HPDE6-E6E7 (cell line): Measurements from ENCODE around the gene SLC4A1.
A peak's percentile ranks its signal among the peaks of the same experiment; 100 is the strongest.

Source experiments
- DNase-seq: peaks from one replicate; pipeline ENCODE4 v3.0.0; 2011; ENCODE audit warnings: missing footprints; ENCODE audit errors: extremely low spot score

Gene SLC4A1

GRCh38 chr17:44206825-44207155 lies 61.1 kb downstream of the SLC4A1 start:
- no peak for DNase-seq

- DNase-seq = no peak
Observed at GRCh38 chr17:44205962-44206824, 61.7 kb downstream of the SLC4A1 start.

- DNase-seq = no peak
Observed at GRCh38 chr17:44204441-44204882, 63.5 kb downstream of the SLC4A1 start.

GRCh38 chr17:44203731-44204440 lies 64.0 kb downstream of the SLC4A1 start:
- no peak for DNase-seq

GRCh38 chr17:44202756-44203155 lies 65.2 kb downstream of the SLC4A1 start:
- DNase-seq = no peak

GRCh38 chr17:44200478-44201155 lies 67.3 kb downstream of the SLC4A1 start:
- no peak for DNase-seq

- peak; percentile 98 for DNase-seq
Observed at GRCh38 chr17:44199553-44200477, 68.1 kb downstream of the SLC4A1 start, which contains the start of gene ATXN7L3. TSS of gene ATXN7L3 (minus strand) at chr17:44199884. CDS start at chr17:44198070, 1,814 bp downstream.

GRCh38 chr17:44198721-44199552 lies 69.0 kb downstream of the SLC4A1 start:
- DNase-seq = no peak
